ENCODE data around the gene USP11.

DNA sequence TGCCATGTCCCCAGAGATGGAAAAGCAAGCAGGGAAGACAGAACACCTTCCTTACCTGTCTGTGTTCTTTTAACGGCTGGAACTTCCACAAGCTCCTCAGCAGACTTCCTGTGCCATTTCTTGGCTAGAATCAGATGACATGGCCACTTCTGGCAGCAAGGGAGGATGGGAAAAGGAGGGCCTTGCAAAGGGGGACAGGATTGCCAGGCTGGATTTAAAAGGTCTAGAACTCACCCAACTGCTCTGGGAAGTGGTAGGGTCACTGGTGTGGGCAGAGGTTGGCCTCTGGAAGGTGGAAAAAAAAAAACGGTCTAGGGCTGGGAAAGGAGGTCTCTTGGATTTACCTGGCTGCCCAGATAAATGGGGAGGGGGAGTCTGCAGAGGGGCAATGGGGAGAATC, 1.6 kb upstream of the USP11 start:
- TF ChIP-seq, protein P1, sequence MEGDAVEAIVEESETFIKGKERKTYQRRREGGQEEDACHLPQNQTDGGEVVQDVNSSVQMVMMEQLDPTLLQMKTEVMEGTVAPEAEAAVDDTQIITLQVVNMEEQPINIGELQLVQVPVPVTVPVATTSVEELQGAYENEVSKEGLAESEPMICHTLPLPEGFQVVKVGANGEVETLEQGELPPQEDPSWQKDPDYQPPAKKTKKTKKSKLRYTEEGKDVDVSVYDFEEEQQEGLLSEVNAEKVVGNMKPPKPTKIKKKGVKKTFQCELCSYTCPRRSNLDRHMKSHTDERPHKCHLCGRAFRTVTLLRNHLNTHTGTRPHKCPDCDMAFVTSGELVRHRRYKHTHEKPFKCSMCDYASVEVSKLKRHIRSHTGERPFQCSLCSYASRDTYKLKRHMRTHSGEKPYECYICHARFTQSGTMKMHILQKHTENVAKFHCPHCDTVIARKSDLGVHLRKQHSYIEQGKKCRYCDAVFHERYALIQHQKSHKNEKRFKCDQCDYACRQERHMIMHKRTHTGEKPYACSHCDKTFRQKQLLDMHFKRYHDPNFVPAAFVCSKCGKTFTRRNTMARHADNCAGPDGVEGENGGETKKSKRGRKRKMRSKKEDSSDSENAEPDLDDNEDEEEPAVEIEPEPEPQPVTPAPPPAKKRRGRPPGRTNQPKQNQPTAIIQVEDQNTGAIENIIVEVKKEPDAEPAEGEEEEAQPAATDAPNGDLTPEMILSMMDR (IDR thresholded peaks at IDR 0.05) = no peak
- TF ChIP-seq POLR2A (IDR thresholded peaks at IDR 0.05) (no peak), POLR2AphosphoS5 (IDR thresholded peaks at IDR 0.05) (no peak), EP300 (IDR thresholded peaks at IDR 0.05) (no peak)

Data from upper lobe of left lung (tissue), 4 donors.